ENCODE results near the gene GLI1. TPM values are rescaled to one million over a fixed set of nuclear protein-coding genes. Genes with fewer than 3 reads are reported as not detected.

The GLI1 gene
- total RNA-seq, 6 experiments from 2014 or later: 0.16 to 0.74 (median 0.55) TPM

- Histone ChIP-seq H3K4me1 (peaks cover 0 to 13% (median 5%) of the 10 kb centered on the region in 4 donors), H3K36me3 (no peaks in the 10 kb centered on the region), H3K9me3 (no peaks in the 10 kb centered on the region), H3K27ac (no peak overlapping the region), H3K4me3 (no peak overlapping the region), H3K27me3 (peaks cover 0 to 14% of the 10 kb centered on the region in 2 donors)
- DNase-seq: no peak
- intact Hi-C loops (cut with DNase I): no loop called here
- 100% methylated on average over 1 of the region's 7 CpGs for WGBS (ENCODE audit: insufficient coverage, low coverage, low lambda C conversion rate, missing lambda C conversion rate)
- TF ChIP-seq POLR2A (IDR thresholded peaks at IDR 0.05) (no peak), CTCF (IDR thresholded peaks at IDR 0.05) (no peak)
- ATAC-seq: no peak
Observed at GRCh38 chr12:57474862-57475261, 15.3 kb downstream of the GLI1 start.

DNA sequence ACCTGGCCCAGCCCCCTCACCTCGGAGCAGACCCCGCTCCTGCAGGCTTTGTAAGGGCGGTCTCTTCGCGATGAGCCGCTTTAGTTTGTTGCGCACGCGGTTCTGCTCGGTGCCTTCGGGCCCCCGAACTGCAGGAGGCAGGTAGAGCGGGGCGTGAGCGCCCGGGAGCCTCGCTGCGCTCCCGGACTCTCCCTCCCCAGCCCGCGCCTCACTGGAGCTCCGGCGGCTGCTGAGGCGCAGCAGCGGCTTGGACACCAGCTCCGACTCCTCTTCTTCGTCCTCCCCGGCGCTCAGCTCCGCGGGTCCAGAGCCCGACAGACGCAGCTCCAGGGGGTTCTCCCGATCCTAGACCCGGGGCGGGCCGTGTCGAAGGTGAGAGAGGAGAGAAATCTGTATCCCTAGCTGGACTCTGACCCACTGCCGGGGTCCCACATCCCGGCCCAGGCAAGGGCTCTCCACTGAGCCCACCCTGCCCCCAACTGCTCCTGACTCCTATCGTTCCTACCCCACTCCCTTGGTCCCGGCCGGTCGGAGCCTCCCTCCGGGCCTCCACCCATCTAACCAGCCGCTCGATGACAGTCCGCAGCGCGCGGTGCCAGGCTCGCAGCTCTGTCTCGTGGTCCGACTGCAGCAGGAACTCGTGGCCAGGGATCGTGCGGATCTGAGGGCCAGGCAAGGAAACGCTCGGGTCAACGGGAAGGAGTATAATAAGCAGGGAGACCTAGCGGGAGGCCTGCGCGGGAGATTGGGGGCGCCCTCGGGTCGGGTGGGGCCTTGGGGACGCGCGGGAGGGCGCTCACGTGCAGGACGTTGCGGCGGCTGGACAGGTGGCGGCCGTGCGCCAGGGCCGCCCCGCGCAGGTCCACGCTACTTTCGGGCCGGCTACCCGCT, 15.9 kb downstream of the GLI1 start:
- no peak for TF ChIP-seq POLR2A (IDR thresholded peaks at IDR 0.05)
- TF ChIP-seq CTCF (IDR thresholded peaks at IDR 0.05): no peak
- Histone ChIP-seq H3K4me1 (peaks cover 0 to 13% (median 5%) of the 10 kb centered on the region in 4 donors), H3K27me3 (peaks cover 0 to 14% of the 10 kb centered on the region in 2 donors), H3K9me3 (no peaks in the 10 kb centered on the region), H3K27ac (no peak overlapping the region), H3K4me3 (peak overlapping the region; percentile 25 to 42 (median 29)), H3K36me3 (no peaks in the 10 kb centered on the region)
- intact Hi-C loops (cut with DNase I): no loop called here
- ATAC-seq (peak; percentile 44 to 65 (median 54)), DNase-seq (peak in 1 of 3 donors; percentile 54)
- 10% methylated on average over 40 of the region's 84 CpGs for WGBS (ENCODE audit: insufficient coverage, low coverage, low lambda C conversion rate, missing lambda C conversion rate)

DNA sequence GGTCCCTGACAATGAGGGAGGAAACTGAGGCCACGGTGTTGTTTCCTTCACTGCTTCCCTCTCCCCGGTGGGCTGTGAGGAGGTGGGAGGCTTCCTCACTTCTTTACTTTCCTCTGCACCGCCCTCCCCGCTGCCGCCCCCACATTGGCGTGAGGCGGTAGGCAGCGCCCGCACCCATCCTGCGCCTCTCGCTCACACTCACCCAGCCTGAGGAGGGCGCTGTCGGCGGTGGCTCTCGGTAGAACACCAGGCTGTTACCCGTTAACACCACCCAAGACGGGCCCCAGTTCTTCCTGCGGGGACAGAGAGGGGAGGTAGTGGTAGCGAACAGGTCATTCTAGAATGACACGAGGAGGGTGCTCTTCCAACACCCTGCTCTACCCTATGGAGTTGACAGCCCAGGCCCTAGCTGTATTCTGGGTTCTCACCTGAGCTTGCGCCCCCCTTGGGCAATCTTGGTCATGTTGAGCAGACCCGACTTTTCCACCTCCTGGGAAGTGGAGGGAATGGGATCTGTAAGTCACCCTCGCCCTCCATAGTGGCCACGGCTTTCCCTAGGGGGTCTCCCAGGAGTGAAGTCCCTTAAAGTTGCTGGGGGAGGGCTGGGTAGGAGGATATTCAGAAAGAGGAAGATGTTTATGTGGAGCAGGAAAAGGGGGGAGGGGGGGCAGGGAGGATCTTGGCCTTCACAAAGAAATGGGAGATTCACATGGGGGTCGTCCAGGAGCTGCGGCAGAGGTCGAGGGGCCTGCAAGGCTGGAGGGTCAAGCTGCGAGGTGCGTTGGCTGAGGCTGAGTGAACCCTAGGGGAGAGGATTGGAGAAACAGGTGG, 16.8 kb downstream of the GLI1 start:
- TF ChIP-seq POLR2A (IDR thresholded peaks at IDR 0.05): no peak
- peak in 2 of 4 donors; percentile 12 to 25 for TF ChIP-seq CTCF (IDR thresholded peaks at IDR 0.05)
- peak; percentile 2 to 11 (median 6) for ATAC-seq
- WGBS (ENCODE audit: insufficient coverage, low coverage, low lambda C conversion rate, missing lambda C conversion rate): 23% methylated on average over 25 of the region's 29 CpGs
- H3K36me3 ChIP-seq: no peaks in the 10 kb centered on the region
- H3K4me3 ChIP-seq: peak overlapping the region; percentile 25 to 42 (median 29)
- no peaks in the 10 kb centered on the region for H3K9me3 ChIP-seq
- peak overlapping the region; percentile 26 to 73 (median 66) for H3K27ac ChIP-seq
- peaks cover 0 to 14% of the 10 kb centered on the region in 2 donors for H3K27me3 ChIP-seq
- peak in 1 of 3 donors; percentile 42 for DNase-seq
- intact Hi-C loops (cut with DNase I): no loop called here
- H3K4me1 ChIP-seq: peaks cover 0 to 13% (median 5%) of the 10 kb centered on the region in 4 donors

DNA sequence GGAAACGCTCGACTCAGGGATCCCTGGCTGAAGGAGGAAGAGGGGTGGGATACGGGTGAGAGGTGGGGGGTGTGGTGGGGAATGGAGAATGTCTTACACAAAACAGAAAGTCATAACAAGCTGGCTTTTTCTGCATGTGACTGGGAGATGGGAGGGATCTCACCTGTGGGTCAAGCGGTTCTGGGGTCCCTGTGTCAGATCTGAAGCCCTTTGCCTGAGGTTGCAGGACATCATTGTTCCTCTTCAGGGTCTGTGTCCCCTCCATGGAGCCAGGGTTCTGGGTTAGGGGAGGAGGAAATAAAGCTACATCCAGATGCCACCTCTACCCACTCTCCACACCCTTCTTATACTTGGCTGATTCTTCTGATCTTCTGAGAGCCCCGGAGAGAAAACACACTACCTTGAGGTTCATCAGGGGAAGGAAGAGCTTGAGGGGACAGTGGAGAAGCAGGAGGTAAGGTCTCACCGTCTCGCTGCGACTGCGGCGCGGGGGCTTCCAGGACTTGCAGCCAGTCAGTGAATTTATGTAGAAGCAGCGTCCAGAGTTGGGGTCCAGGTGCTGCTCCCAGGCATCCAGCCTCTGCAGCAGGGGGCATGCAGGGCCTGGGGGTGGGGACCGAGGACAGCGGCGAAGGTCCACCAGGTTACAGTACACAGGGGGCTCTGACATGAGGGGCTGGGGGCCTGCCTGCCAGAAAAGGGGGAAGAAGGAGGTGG, 17.6 kb downstream of the GLI1 start:
- Histone ChIP-seq H3K9me3 (no peaks in the 10 kb centered on the region), H3K27ac (peak overlapping the region; percentile 26 to 73 (median 66)), H3K27me3 (peaks cover 0 to 14% of the 10 kb centered on the region in 2 donors), H3K36me3 (no peaks in the 10 kb centered on the region), H3K4me1 (peaks cover 0 to 13% (median 5%) of the 10 kb centered on the region in 4 donors), H3K4me3 (peak overlapping the region; percentile 25 to 42 (median 29))
- intact Hi-C loops (cut with DNase I): no loop called here
- WGBS (ENCODE audit: insufficient coverage, low coverage, low lambda C conversion rate, missing lambda C conversion rate): 53% methylated on average over 4 of the region's 15 CpGs
- ATAC-seq (no peak), DNase-seq (no peak)
- no peak for TF ChIP-seq CTCF (IDR thresholded peaks at IDR 0.05)
- no peak for TF ChIP-seq POLR2A (IDR thresholded peaks at IDR 0.05)

Data from right lobe of liver (tissue), 6 donors.